H7 (cell line): ENCODE results near the gene PRKCE. TPM values are rescaled to one million over a fixed set of nuclear protein-coding genes. Genes with fewer than 3 reads are reported as not detected.

Experiments
- DNase-seq: peaks from one replicate; pipeline ENCODE4 v3.0.0; 2012
- H3K27me3 ChIP-seq: 2 replicates; pipeline ENCODE4 v1.6.0; 2011; ENCODE audit warnings: mild to moderate bottlenecking, low read length; ENCODE audit not compliant: control insufficient read depth, insufficient read depth
- H3K36me3 ChIP-seq: replicated peaks from 2 replicates; pipeline ENCODE4 v1.5.1; 2011; ENCODE audit warnings: low read length; ENCODE audit not compliant: control insufficient read depth, insufficient read depth
- H3K4me3 ChIP-seq: 2 replicates; pipeline ENCODE4 v1.5.1; 2011; ENCODE audit warnings: low read depth, mild to moderate bottlenecking, control low read depth, low read length, moderate library complexity; ENCODE audit not compliant: insufficient read depth
- total RNA-seq: library from RNA; depleted of rRNA; stranded (reverse); fragments of >200 nt; shearing (Covaris generic); gene quantifications from 2 replicates; pipeline ENCODE4 v1.2.3, GENCODE V29; 2014

PRKCE gene
- total RNA-seq, 1 experiment from 2014 or later = 1.2 TPM

DNA sequence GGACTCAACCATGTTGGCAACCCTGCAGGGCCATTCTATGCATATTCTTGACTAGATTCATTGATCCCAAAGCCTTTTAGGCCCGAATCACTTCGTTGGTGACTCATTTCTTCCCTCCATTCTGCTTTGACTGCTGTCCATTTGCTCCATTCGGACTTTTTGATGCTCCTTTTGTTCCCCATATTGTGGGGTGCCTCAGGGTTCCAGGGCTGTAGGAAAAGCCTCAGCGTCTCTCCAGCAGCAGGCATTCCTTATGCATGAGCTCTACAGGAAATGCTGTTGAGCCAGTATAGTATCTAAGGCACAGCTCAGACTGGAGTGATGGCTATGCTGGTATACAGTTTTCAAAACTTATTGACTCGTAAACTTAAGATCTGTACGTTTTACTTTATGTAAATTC, 292.6 kb downstream of the PRKCE start:
- no peaks in the 10 kb centered on the region for H3K27me3 ChIP-seq
- no peaks in the 10 kb centered on the region for H3K36me3 ChIP-seq
- no peak for DNase-seq
- no peak overlapping the region for H3K4me3 ChIP-seq

DNA sequence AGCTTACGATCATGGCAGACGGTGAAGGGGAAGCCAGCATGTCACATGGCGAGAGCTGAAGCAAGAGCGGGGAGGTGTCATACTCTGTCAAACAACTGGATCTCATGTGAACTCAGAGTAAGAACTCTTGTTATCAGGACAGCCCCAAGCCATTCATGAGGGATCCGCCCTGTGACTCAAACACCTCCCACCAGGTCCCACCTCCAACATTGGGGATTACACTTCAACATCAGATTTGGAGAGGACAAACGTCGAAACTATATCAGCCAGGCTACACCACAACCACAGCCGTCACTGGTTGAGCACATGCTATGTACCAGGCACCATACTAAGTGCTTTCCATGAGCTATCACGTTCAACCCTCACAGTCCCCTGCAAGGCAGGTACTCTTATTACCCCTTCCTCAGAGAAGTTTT, 293.8 kb downstream of the PRKCE start:
- Histone ChIP-seq H3K36me3 (no peaks in the 10 kb centered on the region), H3K27me3 (no peaks in the 10 kb centered on the region), H3K4me3 (no peak overlapping the region)
- no peak for DNase-seq

DNA sequence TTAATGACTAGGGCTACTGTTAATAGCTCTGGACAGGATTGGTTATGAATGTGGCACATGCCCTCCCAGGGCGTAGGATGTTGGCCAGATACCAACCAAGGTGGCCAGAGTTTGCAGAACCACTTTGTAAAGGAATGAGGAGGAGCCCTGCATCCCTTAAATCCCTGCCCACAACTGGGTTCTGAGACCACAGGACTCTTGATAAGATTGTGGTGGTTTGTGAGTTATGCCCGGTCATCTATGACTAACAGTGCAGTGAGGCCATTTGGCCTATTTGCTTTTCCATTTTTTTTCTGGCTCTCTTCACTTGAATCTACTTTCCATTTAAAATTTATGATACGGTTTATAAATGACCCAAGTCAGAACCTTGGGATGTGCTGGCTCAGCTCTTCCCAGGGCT, 294.5 kb downstream of the PRKCE start:
- H3K4me3 ChIP-seq = no peak overlapping the region
- DNase-seq = no peak
- no peaks in the 10 kb centered on the region for H3K36me3 ChIP-seq
- H3K27me3 ChIP-seq = no peaks in the 10 kb centered on the region

DNA sequence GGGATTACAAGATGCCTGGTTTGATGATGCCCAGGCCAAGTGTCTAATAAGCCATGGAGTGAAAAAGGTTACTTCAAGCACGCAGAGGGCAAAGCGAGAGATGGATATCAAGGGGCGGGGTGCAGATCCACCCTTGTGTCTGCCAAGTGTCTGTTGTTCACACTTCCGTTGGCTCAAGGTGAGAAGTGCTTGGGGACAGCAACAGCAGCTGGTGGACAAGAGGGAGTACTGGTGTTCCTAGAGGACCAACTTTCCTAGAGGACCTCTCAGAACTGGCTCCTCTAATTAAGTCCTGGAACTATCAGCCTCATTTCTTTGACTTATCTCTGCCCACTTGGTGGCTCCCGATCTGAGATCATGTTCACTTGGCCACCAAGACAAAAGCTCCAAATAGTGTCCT, 299.1 kb downstream of the PRKCE start:
- no peak for DNase-seq
- Histone ChIP-seq H3K4me3 (no peak overlapping the region), H3K36me3 (no peaks in the 10 kb centered on the region), H3K27me3 (no peaks in the 10 kb centered on the region)

DNA sequence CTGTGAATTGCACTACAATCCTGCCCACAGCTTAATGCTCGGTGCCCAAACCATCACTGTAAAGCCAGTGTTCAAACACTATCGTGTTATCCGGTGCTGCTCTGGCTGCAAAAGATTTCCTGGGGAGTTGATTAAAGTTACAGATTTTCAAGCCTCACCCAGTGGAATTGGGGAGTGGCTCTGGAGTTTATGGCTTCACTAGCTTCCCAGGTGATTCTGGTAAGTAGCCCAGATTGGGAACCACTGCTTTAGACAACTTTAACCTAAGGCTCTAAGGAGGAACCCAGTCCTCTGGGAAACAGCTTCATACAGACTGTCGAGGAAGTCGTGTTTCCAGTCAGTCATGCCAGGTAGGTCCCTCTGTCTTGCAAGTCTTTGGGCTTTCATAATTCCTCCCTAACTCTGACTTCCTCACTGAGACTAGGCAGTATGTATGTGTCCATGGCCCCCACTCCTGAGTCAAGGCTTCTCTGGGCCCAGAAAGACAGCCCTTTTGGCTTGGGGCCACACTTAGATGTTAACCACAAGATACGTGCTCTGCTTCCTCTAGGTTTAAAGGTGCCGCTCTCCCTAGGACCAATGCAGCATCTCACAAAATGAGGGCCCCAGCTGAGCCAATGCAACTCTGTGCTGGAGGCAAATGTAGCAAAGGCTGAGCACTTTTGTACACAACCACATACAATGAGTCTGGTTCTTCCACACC, 299.7 kb downstream of the PRKCE start:
- DNase-seq = no peak
- H3K27me3 ChIP-seq = no peaks in the 10 kb centered on the region
- no peaks in the 10 kb centered on the region for H3K36me3 ChIP-seq
- no peak overlapping the region for H3K4me3 ChIP-seq

DNA sequence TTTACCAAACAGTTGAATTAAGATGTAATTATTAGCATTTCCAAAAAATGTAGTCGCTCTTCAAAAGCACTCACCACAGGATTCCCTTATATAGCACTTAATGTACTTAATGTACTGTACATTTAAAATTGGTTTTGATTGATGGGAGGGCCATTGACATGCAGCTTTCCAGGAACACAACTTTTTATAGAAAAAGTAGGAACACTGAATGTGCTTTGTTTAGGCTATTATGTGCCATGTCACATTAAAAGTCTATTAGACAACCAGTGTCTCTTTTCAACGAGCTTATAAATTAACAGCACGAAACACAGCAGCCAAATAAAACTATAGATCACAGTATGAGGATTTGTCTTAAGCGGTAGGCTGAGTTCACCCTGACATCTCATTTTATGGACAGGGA, 301.1 kb downstream of the PRKCE start:
- DNase-seq = no peak
- Histone ChIP-seq H3K4me3 (no peak overlapping the region), H3K27me3 (no peaks in the 10 kb centered on the region), H3K36me3 (no peaks in the 10 kb centered on the region)

DNA sequence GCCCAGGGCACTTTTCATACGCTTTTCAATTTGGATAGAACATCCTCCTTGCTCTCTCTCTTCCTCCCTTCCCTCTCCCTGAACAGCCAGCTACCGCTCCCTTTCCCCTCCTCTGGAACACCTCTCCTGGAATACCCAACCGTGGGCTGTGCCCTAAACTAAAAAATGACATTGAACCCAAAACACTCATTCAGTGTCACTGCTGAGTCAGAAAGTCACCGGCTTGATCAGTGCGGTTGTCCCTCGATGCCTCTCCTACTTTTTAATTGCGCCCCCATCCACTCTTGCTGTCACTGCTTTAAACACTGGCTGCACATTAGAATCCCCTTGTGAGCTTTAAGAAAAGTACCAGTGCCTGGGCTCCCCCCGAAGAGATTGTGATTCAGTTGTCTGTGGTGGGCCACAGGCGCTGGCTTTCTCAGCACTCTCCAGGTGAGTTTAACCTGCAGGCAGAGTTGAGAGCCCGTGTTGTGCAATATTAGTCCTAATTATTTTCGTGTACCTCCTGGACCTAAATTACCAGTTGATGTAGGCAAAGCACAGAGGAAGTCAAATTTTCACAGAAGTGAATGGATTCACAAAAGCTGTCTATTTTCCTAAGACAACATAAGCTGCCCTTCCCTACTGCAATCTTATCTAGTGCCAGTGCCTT, 302.0 kb downstream of the PRKCE start:
- no peaks in the 10 kb centered on the region for H3K27me3 ChIP-seq
- no peaks in the 10 kb centered on the region for H3K36me3 ChIP-seq
- no peak overlapping the region for H3K4me3 ChIP-seq
- no peak for DNase-seq

DNA sequence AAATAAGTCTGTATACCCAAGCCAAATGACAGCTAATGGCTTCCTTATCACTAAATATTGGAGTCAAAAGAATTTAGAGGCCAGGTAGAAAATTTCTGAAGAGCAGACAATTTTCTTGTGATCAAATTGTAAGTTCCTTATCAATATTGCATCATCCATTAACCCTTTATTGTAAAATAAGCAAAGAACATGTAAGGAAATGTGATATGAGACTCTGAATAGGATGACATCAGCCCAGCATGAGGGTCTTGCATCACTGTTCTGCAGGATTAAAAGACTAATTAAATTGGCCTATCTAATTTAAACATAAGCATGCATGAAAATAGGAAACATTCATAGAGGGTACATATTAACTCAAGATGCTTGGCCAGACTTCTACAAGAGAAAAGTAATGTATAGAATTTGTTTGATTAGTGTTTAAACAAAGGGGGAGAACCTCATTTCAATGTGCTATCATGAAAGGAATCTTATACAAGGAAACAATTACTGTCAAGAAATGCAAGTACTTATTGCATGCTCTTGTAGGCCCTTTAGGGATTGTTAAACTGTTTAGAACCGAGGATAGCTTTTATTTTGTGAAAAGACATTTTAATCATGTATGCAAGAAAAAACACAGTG, 302.9 kb downstream of the PRKCE start:
- Histone ChIP-seq H3K27me3 (no peaks in the 10 kb centered on the region), H3K4me3 (no peak overlapping the region), H3K36me3 (no peaks in the 10 kb centered on the region)
- no peak for DNase-seq

DNA sequence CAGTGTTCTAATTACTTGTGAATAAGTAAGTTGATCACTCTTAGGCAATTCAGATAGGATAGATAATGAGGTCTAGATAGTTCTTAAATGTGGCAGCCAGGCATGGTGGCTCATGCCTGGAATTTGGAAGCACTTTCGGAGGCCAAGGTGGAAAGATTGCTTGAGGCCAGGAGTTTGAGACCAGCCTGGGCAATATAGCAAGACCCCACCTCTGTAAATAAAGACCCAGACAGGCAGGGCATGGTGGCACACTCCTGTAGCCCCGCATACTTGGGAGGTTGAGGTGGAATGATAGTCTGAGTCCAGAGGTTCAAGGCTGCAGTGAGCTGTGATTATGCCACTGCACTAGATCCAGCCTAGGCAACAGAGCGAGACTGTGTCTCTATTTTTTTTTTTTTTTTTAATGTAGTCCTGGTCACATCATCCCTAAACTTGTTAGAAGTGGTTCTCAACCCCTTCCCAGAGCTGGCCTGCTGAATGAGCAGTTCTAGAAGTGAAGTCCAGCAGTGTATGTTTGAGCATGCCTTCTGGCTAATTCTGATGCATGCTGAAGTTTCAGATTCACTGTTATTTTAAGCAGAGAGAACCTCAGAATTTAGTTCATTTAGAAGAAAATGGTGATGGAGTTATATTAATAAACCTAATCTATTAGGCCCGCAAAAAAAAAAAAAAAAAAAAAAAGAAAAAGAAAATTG, 306.2 kb downstream of the PRKCE start:
- no peak for DNase-seq
- H3K4me3 ChIP-seq = no peak overlapping the region
- no peaks in the 10 kb centered on the region for H3K27me3 ChIP-seq
- H3K36me3 ChIP-seq = no peaks in the 10 kb centered on the region

DNA sequence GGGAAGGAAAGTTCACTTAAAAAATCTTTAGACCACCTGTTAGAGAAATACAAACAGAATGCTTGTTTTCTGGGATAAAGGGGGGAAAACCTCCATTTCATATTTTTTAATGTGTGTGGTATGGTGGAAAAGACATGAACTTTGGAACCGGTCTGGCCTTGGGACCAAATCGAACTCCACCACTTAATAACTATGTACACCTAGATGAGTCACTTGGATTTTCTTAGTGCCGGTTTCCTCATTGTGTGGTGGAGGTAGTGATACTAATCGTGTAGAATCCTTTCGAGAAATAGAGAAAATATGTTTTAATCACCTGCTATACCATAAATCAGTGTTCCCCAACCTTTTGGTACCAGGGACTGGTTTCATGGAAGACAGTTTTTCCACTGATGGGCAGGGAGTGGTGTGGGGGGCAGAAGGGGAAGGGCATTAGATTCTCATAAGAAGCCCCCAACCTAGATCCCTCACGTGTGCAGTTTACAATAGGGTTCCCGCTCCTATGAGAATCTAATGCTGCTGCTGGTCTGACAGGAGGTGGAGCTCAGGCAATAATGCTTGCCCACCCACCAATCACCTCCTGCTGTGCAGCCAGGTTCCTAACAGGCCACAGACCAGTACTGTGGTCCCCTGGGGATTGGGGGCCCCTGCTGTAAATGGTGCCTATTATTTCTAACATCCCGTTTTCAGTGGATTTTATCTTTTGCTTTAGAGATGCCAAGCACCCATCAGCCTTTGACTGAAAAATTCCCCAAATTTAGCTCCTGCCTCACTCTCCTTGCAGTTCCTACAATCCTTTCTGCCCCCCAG, 308.8 kb downstream of the PRKCE start:
- Histone ChIP-seq H3K4me3 (no peak overlapping the region), H3K27me3 (no peaks in the 10 kb centered on the region), H3K36me3 (no peaks in the 10 kb centered on the region)
- no peak for DNase-seq

DNA sequence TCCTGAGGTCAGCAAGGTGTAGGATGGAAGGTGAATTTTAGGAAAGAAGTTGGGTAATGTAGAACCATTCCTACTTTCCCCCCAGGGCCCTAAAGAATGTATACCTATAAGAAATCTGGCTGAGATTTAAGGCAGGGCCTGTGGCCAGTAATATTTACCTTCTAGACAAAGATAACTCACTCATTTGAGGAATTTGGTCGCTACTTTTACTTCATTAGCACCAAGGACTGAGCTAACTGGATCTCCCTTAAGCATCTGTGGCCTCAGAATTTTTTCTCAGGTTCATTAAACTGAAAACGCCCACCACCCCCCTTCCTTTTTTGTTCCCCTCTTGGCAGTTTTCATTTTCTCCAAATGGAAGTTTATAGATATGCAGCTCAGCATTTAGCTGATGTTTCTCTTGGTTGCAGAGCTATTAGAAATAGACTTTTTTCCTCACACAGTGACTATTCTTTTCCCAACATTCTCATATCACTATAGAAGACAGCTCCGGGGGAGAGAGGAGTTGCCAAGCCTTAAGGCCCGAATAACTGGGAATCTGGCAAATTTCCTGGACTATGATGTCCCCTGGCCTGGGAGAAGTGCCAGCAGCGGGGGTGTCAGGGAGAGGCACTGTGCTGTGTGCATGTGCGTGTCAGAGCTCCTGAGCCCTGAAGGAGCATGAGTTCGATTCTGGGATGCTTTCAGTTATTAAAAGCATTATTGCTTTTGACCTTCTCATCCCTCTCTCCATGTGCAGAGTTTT, 310.9 kb downstream of the PRKCE start:
- H3K27me3 ChIP-seq = no peaks in the 10 kb centered on the region
- H3K4me3 ChIP-seq = no peak overlapping the region
- no peak for DNase-seq
- H3K36me3 ChIP-seq = no peaks in the 10 kb centered on the region

DNA sequence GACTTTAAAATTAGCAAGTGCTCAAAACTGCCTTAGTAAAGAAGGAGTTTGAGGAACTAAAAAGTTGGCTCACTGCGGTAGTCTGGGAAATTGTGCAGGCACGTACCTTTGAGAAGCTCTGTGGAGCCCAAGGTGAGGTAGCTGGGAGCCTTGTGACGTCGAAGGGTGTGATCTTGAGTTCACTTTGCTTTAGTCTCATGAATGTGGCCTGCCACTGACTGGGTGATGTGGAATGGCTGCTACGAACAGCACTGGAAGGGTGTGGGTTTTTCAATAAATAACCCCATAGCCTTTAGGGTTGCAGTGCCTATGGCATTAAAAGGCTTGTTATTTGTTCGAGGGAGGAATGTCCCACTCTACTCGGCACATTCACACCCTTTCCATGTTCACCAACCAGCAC, 312.3 kb downstream of the PRKCE start:
- no peak overlapping the region for H3K4me3 ChIP-seq
- DNase-seq = no peak
- H3K36me3 ChIP-seq = no peaks in the 10 kb centered on the region
- no peaks in the 10 kb centered on the region for H3K27me3 ChIP-seq

DNA sequence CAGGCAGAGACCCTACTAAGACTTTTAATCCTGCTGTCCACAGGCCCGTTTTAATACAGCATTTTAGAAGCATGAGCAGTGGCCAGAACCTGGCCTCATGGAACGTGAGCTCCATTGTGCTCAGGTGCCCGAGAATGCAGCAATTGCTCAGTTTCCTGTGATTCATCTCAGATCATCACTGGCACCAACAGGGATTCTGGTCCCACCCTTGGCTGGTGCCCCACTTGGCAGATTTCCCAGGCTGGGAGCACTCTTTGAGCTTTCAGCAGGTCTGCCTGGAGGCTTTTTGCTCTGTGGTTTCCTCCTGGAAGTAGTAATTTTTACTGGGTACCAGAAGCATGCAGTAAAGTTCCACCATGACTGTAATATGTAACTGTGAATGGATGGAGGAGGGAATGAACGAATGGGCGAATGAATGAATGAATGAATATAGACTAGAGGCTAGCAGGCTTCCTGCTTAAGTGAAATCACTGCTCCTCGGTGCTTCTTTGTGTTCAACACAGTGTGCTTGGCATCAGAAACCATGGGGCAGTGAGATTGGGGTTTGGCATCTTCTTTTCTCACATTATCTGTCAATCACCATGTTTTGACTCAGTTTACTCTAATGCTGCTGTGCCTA, 312.9 kb downstream of the PRKCE start:
- DNase-seq = no peak
- H3K36me3 ChIP-seq = no peaks in the 10 kb centered on the region
- H3K4me3 ChIP-seq = no peak overlapping the region
- H3K27me3 ChIP-seq = no peaks in the 10 kb centered on the region
